ENCODE results near the gene RFPL3.
"Not testable (repeated sequence)": the region's sequence is repeated elsewhere in the genome, so short reads cannot be mapped to it uniquely, and the experiment has no call there.

RFPL3 gene

GRCh38 chr22:32357567-32357966, at the start of gene RFPL3:
Gene RFPL3, plus strand, starts transcription at chr22:32357867. Its CDS starts 205 bp downstream, at chr22:32358072.
- not testable (repeated sequence) for H3K9ac ChIP-seq (ENCODE audit: insufficient read length); DNase-seq (ENCODE audit: low read depth, low spot score); H3K36me3 ChIP-seq (ENCODE audit: insufficient read depth, low read length); H3K27ac ChIP-seq; H3K4me3 ChIP-seq; H3K9me3 ChIP-seq (ENCODE audit: low read depth, low read length)

DNA sequence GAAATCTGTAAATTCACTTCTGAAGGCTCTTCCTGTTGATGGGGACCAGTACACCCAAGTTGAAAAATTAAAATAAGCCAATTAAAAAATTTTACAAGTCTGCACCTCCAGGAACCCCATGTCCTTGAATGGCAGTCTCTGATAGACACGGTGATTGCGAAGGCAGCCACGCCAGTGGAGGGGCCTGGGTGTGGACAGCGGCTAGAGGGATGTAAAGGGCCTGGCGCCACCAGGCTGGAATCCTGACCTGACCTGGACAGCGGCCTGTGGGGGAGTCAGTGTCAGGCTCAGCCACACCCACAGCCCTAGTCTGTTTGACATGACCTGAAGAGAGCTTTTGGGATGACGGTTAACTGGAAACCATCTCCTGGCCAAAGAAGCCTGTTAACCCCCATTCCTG, 49.5 kb upstream of the RFPL3 start:
- H3K9ac ChIP-seq (ENCODE audit: insufficient read length), result no peak overlapping the region
- H3K27ac ChIP-seq, result no peak overlapping the region
- TF ChIP-seq POLR2AphosphoS5 (IDR thresholded peaks at IDR 0.05; ENCODE audit: borderline replicate concordance, low read depth, low read length) (no peak), EZH2 (IDR thresholded peaks at IDR 0.05) (no peak), FOXP2 (optimal IDR thresholded peaks at IDR 0.05; ENCODE audit: control extremely low read depth, extremely low read length, insufficient read depth) (no peak)
- no peaks in the 10 kb centered on the region for H3K36me3 ChIP-seq (ENCODE audit: insufficient read depth, low read length)
- no peaks in the 10 kb centered on the region for H3K9me3 ChIP-seq (ENCODE audit: low read depth, low read length)
- H3K4me3 ChIP-seq, result no peak overlapping the region
- no peak for DNase-seq (ENCODE audit: low read depth, low spot score)

GRCh38 chr22:32308934-32309333, 48.7 kb upstream of the RFPL3 start:
- Histone ChIP-seq H3K27ac (no peak overlapping the region), H3K4me3 (no peak overlapping the region), H3K36me3 (ENCODE audit: insufficient read depth, low read length) (no peaks in the 10 kb centered on the region), H3K9ac (ENCODE audit: insufficient read length) (no peak overlapping the region), H3K9me3 (ENCODE audit: low read depth, low read length) (no peaks in the 10 kb centered on the region)
- TF ChIP-seq FOXP2 (optimal IDR thresholded peaks at IDR 0.05; ENCODE audit: control extremely low read depth, extremely low read length, insufficient read depth) (no peak), POLR2AphosphoS5 (IDR thresholded peaks at IDR 0.05; ENCODE audit: borderline replicate concordance, low read depth, low read length) (no peak), EZH2 (IDR thresholded peaks at IDR 0.05) (no peak)
- DNase-seq (ENCODE audit: low read depth, low spot score), result no peak

- H3K36me3 ChIP-seq (ENCODE audit: insufficient read depth, low read length), result no peaks in the 10 kb centered on the region
- no peak overlapping the region for H3K9ac ChIP-seq (ENCODE audit: insufficient read length)
- no peaks in the 10 kb centered on the region for H3K9me3 ChIP-seq (ENCODE audit: low read depth, low read length)
- TF ChIP-seq EZH2 (IDR thresholded peaks at IDR 0.05) (no peak), FOXP2 (optimal IDR thresholded peaks at IDR 0.05; ENCODE audit: control extremely low read depth, extremely low read length, insufficient read depth) (no peak), POLR2AphosphoS5 (IDR thresholded peaks at IDR 0.05; ENCODE audit: borderline replicate concordance, low read depth, low read length) (no peak)
- no peak overlapping the region for H3K4me3 ChIP-seq
- no peak overlapping the region for H3K27ac ChIP-seq
- DNase-seq (ENCODE audit: low read depth, low spot score), result no peak
These were observed 47.9 kb upstream of the RFPL3 start for GRCh38 chr22:32309585-32310251.

GRCh38 chr22:32310777-32311176, 46.9 kb upstream of the RFPL3 start:
- no peak for TF ChIP-seq FOXP2 (optimal IDR thresholded peaks at IDR 0.05; ENCODE audit: control extremely low read depth, extremely low read length, insufficient read depth)

GRCh38 chr22:32311551-32312071, 46.1 kb upstream of the RFPL3 start:
- H3K27ac ChIP-seq, result no peak overlapping the region
- TF ChIP-seq FOXP2 (optimal IDR thresholded peaks at IDR 0.05; ENCODE audit: control extremely low read depth, extremely low read length, insufficient read depth) (no peak), EZH2 (IDR thresholded peaks at IDR 0.05) (no peak)
- H3K9me3 ChIP-seq (ENCODE audit: low read depth, low read length), result no peaks in the 10 kb centered on the region
- DNase-seq (ENCODE audit: low read depth, low spot score), result no peak
- no peak overlapping the region for H3K9ac ChIP-seq (ENCODE audit: insufficient read length)
- no peak overlapping the region for H3K4me3 ChIP-seq
- H3K36me3 ChIP-seq (ENCODE audit: insufficient read depth, low read length), result no peaks in the 10 kb centered on the region

More at GRCh38 chr22:32310777-32311176, 46.9 kb upstream of the RFPL3 start:
- DNase-seq (ENCODE audit: low read depth, low spot score), result no peak
- Histone ChIP-seq H3K4me3 (no peak overlapping the region), H3K36me3 (ENCODE audit: insufficient read depth, low read length) (no peaks in the 10 kb centered on the region), H3K9ac (ENCODE audit: insufficient read length) (no peak overlapping the region), H3K9me3 (ENCODE audit: low read depth, low read length) (no peaks in the 10 kb centered on the region), H3K27ac (no peak overlapping the region)

GRCh38 chr22:32312748-32313147, 44.9 kb upstream of the RFPL3 start:
- H3K36me3 ChIP-seq (ENCODE audit: insufficient read depth, low read length), result no peaks in the 10 kb centered on the region
- no peak overlapping the region for H3K9ac ChIP-seq (ENCODE audit: insufficient read length)
- TF ChIP-seq FOXP2 (optimal IDR thresholded peaks at IDR 0.05; ENCODE audit: control extremely low read depth, extremely low read length, insufficient read depth), result no peak
- TF ChIP-seq POLR2AphosphoS5 (IDR thresholded peaks at IDR 0.05; ENCODE audit: borderline replicate concordance, low read depth, low read length), result no peak
- no peak for TF ChIP-seq EZH2 (IDR thresholded peaks at IDR 0.05)

DNA sequence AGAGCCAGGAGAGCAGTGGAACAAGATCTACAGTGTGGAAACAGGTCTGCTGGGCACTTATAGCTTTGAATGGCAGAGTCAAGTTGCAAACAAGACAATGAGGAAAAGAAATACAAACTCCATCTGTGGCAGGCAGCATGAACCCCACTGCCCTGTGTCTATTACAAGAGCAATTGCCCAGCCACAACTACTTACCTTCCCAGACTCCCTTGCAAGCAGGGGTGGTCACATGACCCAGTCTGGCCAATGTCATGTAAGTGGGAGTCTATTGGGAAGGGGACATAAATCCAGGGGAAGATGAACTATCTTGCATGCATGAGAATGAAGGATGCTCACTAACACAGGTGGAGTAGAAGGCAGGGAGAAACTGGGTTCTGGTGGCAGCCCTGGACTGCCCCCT, 44.1 kb upstream of the RFPL3 start:
- no peak for TF ChIP-seq EZH2 (IDR thresholded peaks at IDR 0.05)
- H3K4me3 ChIP-seq, result no peak overlapping the region
- H3K9me3 ChIP-seq (ENCODE audit: low read depth, low read length), result no peaks in the 10 kb centered on the region
- no peak overlapping the region for H3K9ac ChIP-seq (ENCODE audit: insufficient read length)
- no peaks in the 10 kb centered on the region for H3K36me3 ChIP-seq (ENCODE audit: insufficient read depth, low read length)
- H3K27ac ChIP-seq, result no peak overlapping the region
- DNase-seq (ENCODE audit: low read depth, low spot score), result no peak

More at GRCh38 chr22:32312748-32313147, 44.9 kb upstream of the RFPL3 start:
- H3K27ac ChIP-seq, result no peak overlapping the region
- DNase-seq (ENCODE audit: low read depth, low spot score), result no peak
- no peaks in the 10 kb centered on the region for H3K9me3 ChIP-seq (ENCODE audit: low read depth, low read length)
- H3K4me3 ChIP-seq, result no peak overlapping the region

DNA sequence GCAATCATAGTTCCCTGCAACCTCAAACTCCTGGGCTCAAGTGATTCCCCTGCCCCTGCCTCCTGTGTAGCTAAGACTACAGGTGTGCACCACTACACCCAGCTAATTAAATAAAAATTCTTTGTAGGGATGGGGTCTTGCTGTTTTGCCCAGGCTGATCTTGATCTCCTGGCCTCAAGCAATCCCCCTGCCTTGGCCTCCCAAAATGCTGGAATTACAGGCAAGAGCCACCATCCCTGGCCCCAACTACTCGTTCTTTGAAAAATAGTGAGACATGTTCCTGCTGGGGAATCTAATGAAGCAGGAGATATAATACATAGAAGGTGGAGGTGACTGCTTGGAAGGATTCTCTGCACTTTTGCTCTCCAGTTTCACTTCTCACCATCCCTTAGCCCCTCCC, 40.1 kb upstream of the RFPL3 start:
- TF ChIP-seq FOXP2 (optimal IDR thresholded peaks at IDR 0.05; ENCODE audit: control extremely low read depth, extremely low read length, insufficient read depth) (no peak), EZH2 (IDR thresholded peaks at IDR 0.05) (no peak), POLR2AphosphoS5 (IDR thresholded peaks at IDR 0.05; ENCODE audit: borderline replicate concordance, low read depth, low read length) (no peak)
- H3K9ac ChIP-seq (ENCODE audit: insufficient read length), result no peak overlapping the region
- H3K9me3 ChIP-seq (ENCODE audit: low read depth, low read length), result no peaks in the 10 kb centered on the region
- no peak overlapping the region for H3K4me3 ChIP-seq
- H3K27ac ChIP-seq, result no peak overlapping the region
- DNase-seq (ENCODE audit: low read depth, low spot score), result no peak
- no peaks in the 10 kb centered on the region for H3K36me3 ChIP-seq (ENCODE audit: insufficient read depth, low read length)
